Heart right ventricle (tissue), 16 donors: ENCODE results near the gene SCGB2B2. TPM values are rescaled to one million over a fixed set of nuclear protein-coding genes. Genes with fewer than 3 reads are reported as not detected.

ENCODE experiments used
- ATAC-seq, 8 donors: fragments of 200-7000 bp; cut with Tn5 transposase; one replicate each; pipeline ENCODE4 v1.9.1; 2020; ENCODE audit warnings: mild to moderate bottlenecking in 8 of 8, moderate library complexity in 8 of 8, moderate number of reproducible peaks in 1 of 8
- DNase-seq, 2 donors: peaks; one replicate each; pipeline ENCODE4 v3.0.0-alpha.2; 2020
- H3K27ac ChIP-seq, 10 donors: fragments of 200-600 bp; sonication (generic) in 2 of 10; one replicate each; pipeline versions ENCODE4 v1.5.0 to v1.8.0; 2020 to 2022; ENCODE audit warnings: mild to moderate bottlenecking in 3 of 10
- H3K27me3 ChIP-seq, 7 donors: fragments of 200-600 bp; one replicate each; pipeline ENCODE4 v1.8.0; 2021 to 2022; ENCODE audit warnings: mild to moderate bottlenecking in 2 of 7
- H3K36me3 ChIP-seq, 9 donors: fragments of 200-600 bp; sonication (generic) in 1 of 9; one replicate each; pipeline versions ENCODE4 v1.5.0 to v1.8.0; 2020 to 2022; ENCODE audit warnings: mild to moderate bottlenecking in 2 of 9
- H3K4me1 ChIP-seq, 9 donors: fragments of 200-600 bp; sonication (generic) in 1 of 9; one replicate each; pipeline versions ENCODE4 v1.5.0 to v1.8.0; 2020 to 2022; ENCODE audit warnings: mild to moderate bottlenecking in 4 of 9
- H3K4me3 ChIP-seq, 10 donors: fragments of 200-600 bp; sonication (generic) in 2 of 10; one replicate each; pipeline versions ENCODE4 v1.5.0 to v1.8.0; 2020 to 2022; ENCODE audit warnings: mild to moderate bottlenecking in 7 of 10, moderate library complexity in 2 of 10
- H3K9me3 ChIP-seq, 11 donors: fragments of 200-600 bp in 10 of 11; sonication (generic) in 2 of 11; one replicate each; pipeline versions ENCODE4 v1.5.0 to v1.8.0; 2013 to 2022; ENCODE audit warnings: mild to moderate bottlenecking in 2 of 11, control low read depth in 1 of 11, moderate library complexity in 1 of 11
- WGBS, 2 donors: extraction: QIAGEN DNeasy Blood & Tissue Kit; methylation state at CpG; one replicate each; pipeline ENCODE4 v1.1.7; 2013; ENCODE audit warnings: inconsistent platforms in 1 of 2; 5-methylcytosine and 5-hydroxymethylcytosine counted together
- intact Hi-C, 10 donors: fragments of 100-400 bp; cut with DNase I; formaldehyde crosslinking; loops; one replicate each; pipeline versions ENCODE4 v1.11.1 to v1.14.2; 2022
- polyA plus RNA-seq, 2 donors: library from polyadenylated mRNA; stranded (reverse); fragments of 200-250 nt; gene quantifications; one replicate each; pipeline ENCODE4 v1.2.3, GENCODE V29; 2013
- total RNA-seq, 10 donors: library from RNA; stranded (reverse); fragmentation: NEBNext Ultra II Directional in 3 of 10; extraction: Animal tissue kit (Norgen Biotek cat#: 25700) in 3 of 10; gene quantifications; one replicate each; pipeline versions ENCODE4 v1.2.1 to v1.2.4, GENCODE V29; 2021 to 2023
- TF ChIP-seq, protein P1 (sequence below), 9 donors: fragments of 200-600 bp; sonication (generic) in 2 of 9; IDR thresholded peaks; one replicate each; pipeline versions ENCODE4 v1.5.0 to v1.8.0; 2021 to 2022; ENCODE audit warnings: antibody characterized with exemption in 9 of 9, mild to moderate bottlenecking in 5 of 9, moderate library complexity in 1 of 9
- donor health status: Arrhythmogenic right ventricular cardiomyopathy.
- donor health status: ischemic (EF 13 %, LVEDD 7.1; RV severe dilation, severe dysfunction).
- donor health status: healthy with polysubstance abuse.
- donor health status: DM: no; HTN: yes; CAD: no.
- donor health status: DM: no; HTN: no; CAD: no.
- donor health status: ischemic (EF 25% LVEDD 6.9; RV normal size, moderate dysfunction).
- donor health status: ischemic (EF 25% LVEDD 5.7; RV mildly dilated, moderate dysfunction).
- donor health status: healthy.
- donor health status: DM: yes; HTN: yes; CAD: no.
- donor health status: Ischemic cardiomyopathy.
- donor health status: ischemic (EF 35%, LVEDD 5.7; RV mildly dilated, moderate dysfunction).
- donor health status: nonischemic (EF 11% LVEDD 7.7; RV severe dilation, severe dysfunction).
- donor health status: DM: yes; HTN: yes; CAD: no.
- donor health status: PGD.
- donor health status: ischemic (EF 29% LVEDD 5.4; RV normal size, mild dysfunction).
- donor health status: nonischemic (EF 23%, LVEDD 6.1; RV moderate dilation, normal function).

The SCGB2B2 gene
- total and polyA plus RNA-seq, 12 donors = 0.06 to 0.94 (median 0.68) TPM

DNA sequence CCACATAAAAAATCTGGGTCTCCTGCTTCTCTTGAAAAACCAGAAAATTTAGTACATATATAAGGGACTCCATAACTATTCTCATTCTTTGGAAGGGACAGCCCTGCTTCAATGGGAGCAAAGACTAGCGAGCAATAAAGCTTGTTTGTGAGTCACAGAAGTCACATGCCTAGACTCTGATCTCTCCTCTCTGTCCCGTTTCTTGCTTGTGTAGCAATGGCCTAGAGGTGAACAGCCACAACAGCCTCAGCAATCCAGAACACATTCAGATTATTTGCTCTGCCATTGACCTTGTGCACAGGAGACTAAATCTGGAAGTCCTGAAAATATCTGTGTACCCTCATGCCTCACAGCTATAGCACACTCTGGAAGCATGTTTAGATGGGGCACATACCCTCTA, 43.2 kb downstream of the SCGB2B2 start:
- H3K27me3 ChIP-seq = no peaks in the 10 kb centered on the region
- H3K9me3 ChIP-seq = peaks cover 0 to 27% (median 9%) of the 10 kb centered on the region in 11 donors
- TF ChIP-seq, protein P1, sequence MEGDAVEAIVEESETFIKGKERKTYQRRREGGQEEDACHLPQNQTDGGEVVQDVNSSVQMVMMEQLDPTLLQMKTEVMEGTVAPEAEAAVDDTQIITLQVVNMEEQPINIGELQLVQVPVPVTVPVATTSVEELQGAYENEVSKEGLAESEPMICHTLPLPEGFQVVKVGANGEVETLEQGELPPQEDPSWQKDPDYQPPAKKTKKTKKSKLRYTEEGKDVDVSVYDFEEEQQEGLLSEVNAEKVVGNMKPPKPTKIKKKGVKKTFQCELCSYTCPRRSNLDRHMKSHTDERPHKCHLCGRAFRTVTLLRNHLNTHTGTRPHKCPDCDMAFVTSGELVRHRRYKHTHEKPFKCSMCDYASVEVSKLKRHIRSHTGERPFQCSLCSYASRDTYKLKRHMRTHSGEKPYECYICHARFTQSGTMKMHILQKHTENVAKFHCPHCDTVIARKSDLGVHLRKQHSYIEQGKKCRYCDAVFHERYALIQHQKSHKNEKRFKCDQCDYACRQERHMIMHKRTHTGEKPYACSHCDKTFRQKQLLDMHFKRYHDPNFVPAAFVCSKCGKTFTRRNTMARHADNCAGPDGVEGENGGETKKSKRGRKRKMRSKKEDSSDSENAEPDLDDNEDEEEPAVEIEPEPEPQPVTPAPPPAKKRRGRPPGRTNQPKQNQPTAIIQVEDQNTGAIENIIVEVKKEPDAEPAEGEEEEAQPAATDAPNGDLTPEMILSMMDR (IDR thresholded peaks at IDR 0.05) = no peak
- no peak overlapping the region for H3K27ac ChIP-seq
- 90 to 95% methylated on average over 2 of the region's 2 CpGs for WGBS, 2 donors
- intact Hi-C loops = no loop called here
- H3K4me3 ChIP-seq = no peak overlapping the region
- DNase-seq (no peak), ATAC-seq (no peak)
- H3K36me3 ChIP-seq = peaks cover 0 to 6% (median 0%) of the 10 kb centered on the region in 9 donors
- no peaks in the 10 kb centered on the region for H3K4me1 ChIP-seq

Other genes starting within 250 kb of the SCGB2B2 start
- 10 to 100 TPM; 38.8 to 74.4 (median 53.1) TPM for gene UBA2, start 248.8 kb downstream of the SCGB2B2 start, total RNA-seq
- gene UBA2, start 248.8 kb downstream of the SCGB2B2 start, polyA plus RNA-seq = 10 to 100 TPM; 36.1 to 50.8 TPM
- gene WTIP, start 195.4 kb downstream of the SCGB2B2 start, total RNA-seq = 10 to 100 TPM; 15.2 to 30.0 (median 25.2) TPM
- gene WTIP, start 195.4 kb downstream of the SCGB2B2 start, polyA plus RNA-seq = 1 to 10 TPM; 4.8 to 9.2 TPM
- gene ZNF302, start 519 bp upstream of the SCGB2B2 start, total RNA-seq = 10 to 100 TPM; 29.1 to 42.5 (median 32.6) TPM
- gene ZNF302, start 519 bp upstream of the SCGB2B2 start, polyA plus RNA-seq = 10 to 100 TPM; 20.4 to 41.1 TPM
- gene ZNF181, start 57.1 kb upstream of the SCGB2B2 start, total RNA-seq = 10 to 100 TPM; 16.4 to 27.6 (median 19.2) TPM
- gene ZNF181, start 57.1 kb upstream of the SCGB2B2 start, polyA plus RNA-seq = 1 to 10 TPM; 6.2 to 8.5 TPM
- gene ZNF599, start 96.1 kb upstream of the SCGB2B2 start, total RNA-seq = 1 to 10 TPM; 2.6 to 5.0 (median 3.5) TPM
- gene ZNF599, start 96.1 kb upstream of the SCGB2B2 start, polyA plus RNA-seq = 1 to 10 TPM; 3.0 to 4.3 TPM
- gene ZNF30, start 249.7 kb upstream of the SCGB2B2 start, total RNA-seq = 1 to 10 TPM; 1.6 to 4.5 (median 2.6) TPM
- gene ZNF30, start 249.7 kb upstream of the SCGB2B2 start, polyA plus RNA-seq = 1 to 10 TPM; 1.4 to 4.1 TPM